ENCODE data around the gene TFE3.
A peak's percentile ranks its signal among the peaks of the same experiment; 100 is the strongest.

The TFE3 gene

DNA sequence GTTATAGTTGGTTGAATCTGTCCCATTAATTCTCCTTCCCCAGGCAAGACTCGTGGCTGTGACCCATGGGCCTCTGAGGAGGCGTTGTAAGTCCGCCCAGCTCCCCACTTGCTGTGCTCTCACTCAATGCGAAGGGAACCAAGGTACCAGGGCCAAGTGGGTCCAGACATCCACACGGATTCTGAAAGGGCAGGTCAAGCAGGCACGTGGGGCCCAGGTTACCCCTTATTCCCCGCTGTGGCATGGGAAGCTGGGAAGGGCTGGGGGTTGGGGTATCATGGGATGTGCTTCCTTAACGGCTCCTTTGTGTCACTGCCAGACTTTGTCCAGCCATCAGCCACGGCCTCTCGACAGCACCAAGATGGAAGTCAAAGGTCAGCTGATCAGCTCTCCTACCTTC lies 18.8 kb upstream of the TFE3 start:
- Histone ChIP-seq H3K27ac (no peak overlapping the region), H3K4me3 (no peak overlapping the region)

DNA sequence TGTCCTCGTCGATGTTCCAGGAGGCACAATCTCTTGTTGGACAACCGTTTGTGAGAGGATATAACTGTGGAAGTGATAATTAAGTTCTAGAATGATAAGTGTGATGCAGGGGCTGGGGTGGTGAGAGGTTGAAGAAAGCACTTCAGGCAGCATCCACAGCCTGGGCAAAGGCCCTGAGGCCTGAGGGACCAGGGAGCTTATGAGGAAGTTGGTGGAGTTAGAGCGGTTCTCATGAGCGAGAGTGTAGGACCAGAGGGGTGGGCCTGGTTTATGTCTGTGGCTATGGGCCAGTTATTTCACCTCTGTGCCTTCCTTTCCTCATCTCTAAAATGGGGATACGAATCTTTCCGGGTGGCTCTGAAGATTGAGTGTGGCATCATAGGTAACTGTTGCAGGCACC lies 18.3 kb upstream of the TFE3 start:
- Histone ChIP-seq H3K4me3 (no peak overlapping the region), H3K27ac (no peak overlapping the region)

DNA sequence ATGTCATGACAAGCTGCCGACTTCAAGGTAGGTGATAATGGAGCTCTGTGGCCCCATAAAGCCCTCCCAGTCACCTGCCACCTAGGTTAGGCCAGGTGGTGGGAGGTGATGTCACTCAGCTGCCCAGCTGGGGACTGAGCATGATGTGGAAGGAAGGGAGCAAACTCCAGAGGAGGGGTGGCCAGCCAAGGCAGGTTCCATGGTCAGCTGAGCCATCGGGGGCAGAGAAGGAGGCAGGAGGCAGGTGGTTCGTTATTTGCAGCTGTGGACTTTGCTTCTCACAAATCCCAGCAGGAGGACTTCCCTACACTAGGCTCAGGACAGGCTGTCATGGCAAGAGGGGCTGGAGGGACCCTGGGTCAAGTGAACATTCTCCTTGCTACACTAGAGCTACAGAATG lies 17.8 kb upstream of the TFE3 start:
- H3K27ac ChIP-seq: peak overlapping the region in 1 of 21 experiments; percentile 22
- H3K4me3 ChIP-seq: no peak overlapping the region

DNA sequence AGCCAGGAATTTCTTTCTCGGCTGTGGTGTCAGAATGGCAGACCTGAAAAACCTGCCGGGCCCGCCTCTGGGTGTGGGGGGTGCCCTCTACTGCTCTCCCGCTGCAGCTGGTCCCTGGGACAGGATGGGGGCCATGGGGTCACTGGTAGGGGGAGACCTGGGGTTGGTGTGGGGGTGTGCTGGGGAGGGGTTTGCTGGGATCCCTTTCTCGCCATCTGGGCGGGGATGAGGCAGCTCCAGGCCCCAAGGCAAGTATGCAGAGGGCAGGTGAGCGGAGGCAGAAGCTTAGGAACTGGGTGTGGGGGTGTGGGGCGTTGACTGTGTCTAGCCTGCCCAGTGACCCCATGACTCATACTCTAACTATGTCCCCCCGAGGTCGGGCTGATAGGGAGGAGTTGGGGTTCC lies 16.5 kb upstream of the TFE3 start:
- peak overlapping the region in 16 of 21 experiments; percentile 10 to 84 (median 74) for H3K27ac ChIP-seq
- H3K4me3 ChIP-seq: peak overlapping the region; percentile 20 to 43 (median 33)

DNA sequence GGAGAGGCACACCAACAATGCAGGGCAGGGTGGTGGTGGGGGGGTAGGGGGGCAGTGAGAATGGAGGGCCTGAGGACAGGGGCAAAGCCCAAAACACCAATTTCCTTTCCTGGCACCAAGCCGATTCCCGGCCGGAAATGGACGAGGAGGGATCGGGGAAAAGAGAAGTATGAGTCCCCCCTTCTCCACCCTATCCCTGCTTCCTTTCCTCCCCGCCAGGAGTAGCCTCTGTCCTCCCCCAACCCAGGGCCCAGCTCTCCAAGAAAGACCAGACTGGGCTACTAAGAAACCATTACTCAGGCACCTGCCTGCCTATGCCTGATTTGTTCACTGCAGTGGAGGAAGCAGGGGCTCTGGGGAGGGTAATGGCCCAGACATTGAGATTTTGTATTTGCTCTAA lies 16.0 kb upstream of the TFE3 start:
- Histone ChIP-seq H3K27ac (peak overlapping the region in 19 of 21 experiments; percentile 13 to 84 (median 73)), H3K4me3 (peak overlapping the region; percentile 20 to 43 (median 33))

DNA sequence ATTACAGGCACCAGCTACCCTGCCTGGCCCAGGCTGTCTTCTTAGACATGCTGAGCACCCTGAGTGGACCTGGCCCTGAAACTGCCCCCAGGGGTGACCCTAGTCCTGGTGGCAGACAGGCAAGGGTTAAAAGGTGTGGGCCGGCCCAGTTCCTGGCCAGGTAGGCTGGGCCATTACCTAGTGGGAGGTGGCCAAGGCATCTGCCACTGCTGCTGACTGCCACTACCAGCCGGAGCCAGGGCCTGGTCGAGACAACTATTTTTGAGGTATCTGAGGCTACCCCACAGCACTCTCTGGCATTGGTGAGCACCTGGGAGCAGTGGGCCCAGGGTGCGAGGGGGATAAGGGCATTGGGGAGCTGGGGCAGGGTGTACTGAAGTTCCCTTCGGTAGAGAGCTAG lies 15.6 kb upstream of the TFE3 start, which contains the start of gene CCDC120:
CCDC120 (plus strand) TSS at position 206 of the 400 bp plus-strand sequence. CDS start 3,043 bp downstream, outside the sequence.
- H3K27ac ChIP-seq: peak within 1 kb of the TSS in 19 of 21 experiments; percentile 13 to 84 (median 73)
- H3K4me3 ChIP-seq: peak within 1 kb of the TSS; percentile 20 to 43 (median 33)

DNA sequence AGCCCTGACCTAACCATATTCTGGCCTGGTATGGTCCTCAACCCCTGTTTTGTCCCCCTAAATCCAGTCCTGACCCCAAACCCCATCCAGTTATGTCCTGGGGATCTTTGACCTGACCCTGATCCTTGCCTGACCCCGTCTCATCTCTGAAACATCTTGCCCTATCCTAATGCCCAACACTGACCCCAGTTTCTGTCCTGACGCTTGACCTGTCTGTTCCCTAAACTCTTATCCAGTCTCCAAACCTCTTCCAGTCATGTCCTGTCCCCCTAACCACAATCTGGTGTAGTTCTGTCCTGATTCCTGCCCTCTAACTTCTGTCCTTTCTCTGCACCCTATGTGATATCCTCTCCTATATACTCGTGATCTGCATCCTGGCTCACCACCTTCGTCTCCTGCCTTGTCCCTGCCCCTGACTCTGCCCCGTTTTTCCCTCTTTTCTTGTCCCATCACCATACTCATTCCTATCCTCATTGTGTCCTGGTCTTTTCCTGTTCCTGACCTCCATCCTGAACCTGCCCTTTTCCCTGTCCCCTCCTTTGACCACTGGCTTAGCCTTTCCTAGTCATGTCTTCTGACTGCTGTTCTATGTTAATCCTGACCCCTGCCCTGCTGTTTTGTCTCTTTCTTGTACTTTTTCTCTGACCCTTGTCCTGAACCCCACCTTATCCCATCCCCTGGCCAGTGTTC lies 11.1 kb upstream of the TFE3 start:
- Histone ChIP-seq H3K27ac (peak overlapping the region in 17 of 21 experiments; percentile 35 to 93 (median 88)), H3K4me3 (peak overlapping the region; percentile 51 to 73 (median 61))

DNA sequence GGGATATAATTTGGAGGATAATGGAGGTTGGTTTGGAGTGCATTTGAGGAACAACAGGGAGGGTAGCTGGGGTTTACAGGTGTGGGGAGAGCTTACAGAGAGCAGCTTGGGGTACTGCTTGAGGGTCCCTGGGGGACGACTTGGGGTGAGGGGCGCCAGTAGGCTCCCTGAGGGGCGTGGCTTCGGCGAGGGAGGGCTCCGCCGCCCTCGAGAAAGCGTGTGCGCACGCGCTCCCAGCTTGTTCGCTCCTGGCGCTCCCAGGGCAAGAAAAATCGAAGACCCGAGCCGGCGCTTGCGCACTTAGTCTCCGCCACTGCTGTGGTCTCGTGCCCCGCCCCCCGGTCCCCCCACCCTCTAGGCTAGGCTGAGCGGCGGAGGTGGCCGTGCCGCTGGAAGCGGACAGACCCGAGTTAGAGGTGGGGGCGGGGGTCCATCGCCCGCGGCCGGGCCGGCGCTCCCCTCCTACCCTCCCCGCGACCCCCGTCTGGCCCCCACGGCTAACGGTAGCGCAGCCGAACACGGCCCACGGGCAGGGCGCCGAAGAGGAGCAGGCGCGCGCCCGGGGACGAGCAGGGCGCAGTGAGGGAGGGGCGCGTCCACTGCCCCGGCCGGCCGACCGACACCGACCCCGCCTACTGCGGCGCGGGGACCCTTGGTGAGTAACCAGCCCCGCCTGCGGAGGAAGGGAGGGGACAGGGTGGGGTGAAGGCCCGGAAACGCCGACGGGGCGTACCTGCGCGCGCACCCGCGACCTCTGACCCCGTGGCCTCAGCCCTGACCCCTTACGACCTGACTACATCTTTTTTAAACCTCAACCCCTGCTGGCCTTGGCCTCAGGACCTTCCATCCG lies 10.3 kb upstream of the TFE3 start:
- Histone ChIP-seq H3K27ac (peak overlapping the region; percentile 35 to 93 (median 88)), H3K4me3 (peak overlapping the region; percentile 51 to 73 (median 61))

DNA sequence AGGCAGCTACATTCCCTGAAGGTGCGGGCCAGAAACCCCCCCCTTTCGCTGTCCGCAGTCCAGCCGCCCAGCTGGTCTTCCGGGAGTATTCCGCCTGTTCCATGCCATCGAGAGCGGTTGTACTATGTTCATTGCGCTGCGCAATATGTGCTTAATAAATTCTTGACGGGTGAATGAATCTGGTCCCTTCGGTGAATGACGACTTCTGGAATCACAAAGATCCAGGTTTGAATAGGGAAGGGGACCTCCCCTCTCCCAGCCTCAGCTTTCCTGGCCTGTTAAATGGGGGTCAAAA lies 777 bp upstream of the TFE3 start:
- H3K4me3 ChIP-seq: peak overlapping the region in 2 of 7 experiments; percentile 10 to 17
- peak overlapping the region in 15 of 21 experiments; percentile 19 to 99 (median 57) for H3K27ac ChIP-seq

DNA sequence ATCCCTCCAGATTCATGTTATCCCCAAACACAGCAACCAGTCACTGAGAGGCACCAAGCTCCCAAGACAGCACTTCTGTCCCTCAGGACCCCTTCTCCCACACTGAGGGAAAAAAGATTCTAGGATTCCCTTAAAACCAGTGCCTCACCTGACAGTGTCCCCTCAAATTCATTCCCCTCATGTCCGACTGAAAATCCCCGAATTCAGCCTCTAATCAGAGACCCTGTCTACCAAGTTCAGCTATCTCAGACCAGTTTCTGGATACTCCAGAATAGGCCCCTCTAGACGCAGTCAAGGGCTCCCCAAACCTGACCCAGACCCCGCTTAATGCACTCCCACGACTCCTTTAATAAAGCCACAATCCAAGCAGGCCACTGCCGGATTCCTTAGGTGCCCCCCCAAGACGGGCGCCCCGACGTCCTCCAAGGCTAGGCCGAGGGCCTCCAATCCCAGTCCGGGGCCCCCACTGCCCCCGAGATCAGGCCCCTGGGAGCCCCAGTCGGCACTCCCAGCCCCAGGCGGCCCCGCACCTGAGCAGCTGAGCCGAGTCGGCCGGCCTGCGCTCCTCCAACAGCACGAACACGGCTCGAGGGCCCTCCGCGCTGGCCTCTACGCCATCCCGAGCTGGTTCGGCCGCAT lies 457 bp downstream of the TFE3 start:
- H3K27ac ChIP-seq: peak overlapping the region; percentile 92 to 100 (median 97)
- peak overlapping the region; percentile 58 to 81 (median 71) for H3K4me3 ChIP-seq

DNA sequence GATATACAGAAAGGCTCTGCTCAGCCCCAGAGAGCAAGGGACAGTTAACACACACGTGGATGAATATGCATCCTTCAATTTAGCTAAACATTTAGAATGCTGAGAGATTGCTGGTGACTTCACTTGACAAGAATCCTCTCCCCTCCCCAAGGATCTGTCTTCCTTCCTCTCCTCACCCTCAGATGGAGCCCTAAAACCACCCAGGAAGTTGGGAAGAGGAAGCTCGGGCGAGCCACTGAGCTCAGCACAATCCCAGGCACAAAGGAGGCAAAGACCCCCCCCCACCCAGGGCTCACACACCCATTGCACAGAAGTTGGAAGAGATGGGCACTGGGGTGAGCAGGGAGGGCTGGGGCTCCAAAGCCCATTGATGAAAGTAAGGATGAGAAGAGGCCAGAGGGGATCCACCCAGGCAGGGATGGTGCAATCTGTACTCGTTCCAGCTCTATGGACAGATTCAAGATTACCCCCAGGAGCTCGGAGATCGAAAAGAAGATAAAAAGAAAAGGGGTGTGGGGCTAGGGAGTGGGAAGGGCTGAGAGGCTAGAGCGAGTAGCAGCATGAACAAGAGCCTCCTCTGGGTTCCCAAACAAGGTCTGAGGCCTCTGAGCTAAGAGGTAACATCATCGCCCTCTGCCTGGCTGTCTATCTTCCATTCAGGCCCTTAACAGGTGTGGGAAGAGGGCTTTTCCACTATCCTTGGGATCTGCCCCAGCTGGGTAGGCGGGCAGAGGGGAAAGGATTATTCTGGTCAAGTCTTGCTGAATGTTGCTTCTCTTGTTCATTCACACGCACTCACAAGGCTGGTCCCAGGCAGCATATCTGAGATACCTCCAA lies 1.2 kb downstream of the TFE3 start:
- Histone ChIP-seq H3K4me3 (peak overlapping the region; percentile 58 to 81 (median 71)), H3K27ac (peak overlapping the region; percentile 22 to 100 (median 97))

DNA sequence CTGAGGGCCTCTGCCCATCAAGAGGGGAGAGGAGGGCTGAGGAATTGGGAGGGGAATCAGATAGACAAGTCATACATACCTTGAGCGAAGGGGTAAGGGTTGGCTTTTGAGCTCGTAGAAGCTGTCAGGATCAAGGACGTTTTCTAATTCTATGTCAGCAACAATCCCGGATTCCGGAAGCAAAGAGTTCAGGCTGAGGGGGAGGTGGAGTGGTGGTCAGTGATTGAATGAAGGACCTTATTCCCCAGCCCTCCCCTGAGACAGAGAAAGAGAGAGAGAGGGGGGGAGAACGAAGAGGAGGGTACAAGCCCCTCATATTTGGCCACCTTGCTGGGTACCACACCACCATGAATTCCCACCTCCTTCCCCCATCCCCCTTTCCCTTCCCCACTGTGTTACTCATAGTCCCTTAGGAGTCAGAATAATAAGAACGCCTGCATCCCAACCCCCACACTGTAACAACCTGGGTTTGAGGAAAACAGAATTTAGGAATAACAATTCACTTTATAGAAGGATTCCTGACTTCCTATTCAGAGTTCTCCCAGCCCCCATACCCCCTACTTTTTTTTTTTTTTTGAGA lies 2.7 kb downstream of the TFE3 start:
- H3K4me3 ChIP-seq: peak overlapping the region in 2 of 7 experiments; percentile 5 to 71
- H3K27ac ChIP-seq: peak overlapping the region in 19 of 21 experiments; percentile 17 to 99 (median 60)

DNA sequence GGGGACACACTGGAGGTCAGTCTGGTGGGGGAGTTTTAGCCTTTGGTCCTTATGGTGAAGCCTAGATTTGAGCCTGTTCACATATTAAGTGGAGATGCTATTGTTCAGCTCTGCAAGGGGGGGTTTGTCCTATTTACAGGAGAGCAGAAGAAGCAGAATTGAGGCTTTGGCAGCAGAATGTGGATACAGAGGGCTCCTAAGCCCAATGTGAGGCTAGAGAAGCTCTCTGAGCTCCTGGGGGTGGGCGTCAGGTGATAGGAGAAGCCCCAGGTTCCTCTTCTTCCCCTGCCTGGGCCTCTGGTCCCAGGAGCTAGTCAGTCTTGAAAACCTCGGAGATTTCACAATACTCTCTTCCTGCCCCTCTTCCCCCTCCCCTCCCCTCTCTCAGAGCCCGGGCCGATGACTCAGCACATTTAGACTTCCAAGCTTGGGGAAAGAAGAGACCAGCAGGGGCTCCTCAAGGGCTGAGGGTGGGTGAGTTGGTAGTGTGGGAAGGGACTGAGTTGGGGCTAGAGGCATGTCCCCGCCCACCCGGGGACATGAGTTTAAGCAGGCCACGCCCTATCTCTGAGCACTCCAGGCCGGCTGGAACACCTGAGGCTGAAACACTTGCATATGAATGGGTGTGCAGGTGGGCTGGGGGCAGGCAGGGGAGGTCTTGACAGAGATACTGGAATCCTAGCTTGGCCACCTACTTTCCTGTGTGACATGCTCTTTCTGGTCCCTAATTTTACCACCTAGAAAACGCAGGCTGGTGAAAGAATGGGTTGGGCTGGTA lies 3.4 kb downstream of the TFE3 start:
- H3K4me3 ChIP-seq: peak overlapping the region in 2 of 7 experiments; percentile 5 to 71
- H3K27ac ChIP-seq: peak overlapping the region in 19 of 21 experiments; percentile 36 to 99 (median 66)

DNA sequence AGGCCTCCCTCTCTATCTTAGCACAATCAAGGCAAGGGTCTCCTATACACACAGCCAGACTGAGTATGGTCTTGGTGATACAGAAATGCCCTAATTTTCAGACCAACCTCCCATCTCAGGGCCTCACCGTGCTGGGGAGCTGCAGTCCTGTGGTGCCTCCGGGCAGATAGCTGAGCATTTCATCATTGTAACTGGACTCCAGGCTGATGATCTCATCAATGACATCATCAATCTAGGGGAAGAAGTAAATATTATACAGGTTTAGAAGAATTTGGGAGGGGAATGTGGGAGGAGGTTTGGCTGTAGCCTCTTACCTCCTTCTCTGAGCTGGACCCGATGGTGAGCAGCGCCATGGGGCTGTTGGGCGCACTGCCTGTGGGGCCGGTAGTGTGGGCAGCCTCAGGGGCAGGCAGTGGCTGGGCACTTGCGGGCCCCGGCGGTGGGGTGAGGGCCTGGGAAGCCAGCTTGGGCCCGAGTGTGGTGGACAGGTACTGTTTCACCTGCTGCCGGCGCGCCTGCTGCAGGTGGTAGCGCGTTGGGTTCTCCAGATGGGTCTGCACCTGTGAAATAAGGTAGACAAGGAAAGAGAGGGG lies 5.2 kb downstream of the TFE3 start:
- Histone ChIP-seq H3K27ac (no peak overlapping the region), H3K4me3 (no peak overlapping the region)

DNA sequence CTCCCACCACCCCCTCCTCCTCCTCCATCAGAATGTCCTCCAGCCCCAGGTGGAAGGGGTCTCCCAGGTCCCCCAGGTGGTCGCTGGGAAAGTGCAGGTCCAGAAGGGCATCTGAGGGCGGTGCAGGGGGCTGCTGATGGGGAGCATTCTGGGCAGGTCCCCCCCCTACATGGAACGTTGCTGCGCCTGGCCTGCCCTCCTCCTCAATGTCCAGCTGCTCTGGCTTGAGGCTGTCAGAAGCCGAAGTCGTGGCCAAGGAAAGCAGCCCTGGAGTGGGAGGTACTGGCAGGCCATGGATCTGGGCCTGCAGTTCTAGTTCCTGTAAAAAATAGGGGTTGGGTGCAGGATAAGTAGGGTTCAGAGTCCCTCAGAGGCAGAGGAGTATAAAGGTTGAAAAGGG lies 12.9 kb downstream of the TFE3 start:
- Histone ChIP-seq H3K27ac (no peak overlapping the region), H3K4me3 (no peak overlapping the region)

DNA sequence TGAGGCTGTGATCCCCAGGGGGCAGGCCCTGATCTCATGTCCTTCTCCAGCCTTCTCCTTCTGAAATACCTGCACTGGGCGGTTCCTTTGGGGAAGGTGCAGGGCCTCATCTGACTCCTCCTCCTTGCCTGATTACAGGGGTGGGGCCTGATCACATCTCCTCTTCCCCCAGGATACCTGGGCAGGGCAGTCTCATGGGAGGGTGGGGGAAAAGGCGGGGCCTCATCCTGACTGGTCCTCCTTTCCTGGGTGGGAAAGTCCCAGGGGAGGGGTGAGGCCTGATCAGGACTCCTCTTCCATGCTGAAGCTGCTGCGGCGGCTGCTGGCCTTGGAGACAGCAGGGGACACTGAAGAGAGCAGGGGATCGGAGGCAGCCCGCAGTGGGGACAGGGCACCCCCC lies 13.3 kb downstream of the TFE3 start:
- Histone ChIP-seq H3K27ac (no peak overlapping the region), H3K4me3 (no peak overlapping the region)

DNA sequence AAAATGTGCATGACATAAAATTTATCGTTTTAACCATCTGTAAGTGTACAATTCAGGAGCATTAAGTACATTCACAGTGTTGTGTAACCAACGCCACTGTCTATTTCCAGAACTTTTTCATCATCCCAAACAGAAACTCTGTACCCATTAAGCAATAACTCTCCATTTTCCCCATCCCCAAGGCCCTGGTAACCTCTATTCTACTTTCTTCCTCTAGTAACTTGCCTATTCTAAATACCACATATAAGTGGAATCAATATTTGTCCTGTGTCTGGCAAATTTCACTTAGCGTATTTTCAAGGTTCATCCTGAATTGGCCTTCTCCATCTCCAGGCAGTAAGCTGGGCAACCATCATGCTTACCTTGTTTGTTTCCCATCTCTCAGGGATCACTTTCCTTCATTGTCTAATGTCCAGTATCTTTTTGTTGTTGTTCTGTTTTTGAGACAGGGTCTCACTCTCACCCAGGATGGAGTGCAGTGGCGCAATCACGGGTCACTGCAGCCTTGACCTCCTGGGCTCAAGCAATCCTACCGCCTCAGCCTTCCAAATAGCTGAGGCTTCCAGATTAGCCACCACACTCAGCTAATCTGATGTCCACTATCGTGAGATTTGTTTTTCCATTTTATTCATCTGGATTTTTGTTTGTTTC lies 23.4 kb downstream of the TFE3 start:
- Histone ChIP-seq H3K4me3 (no peak overlapping the region), H3K27ac (no peak overlapping the region)

Data from skin epidermis (tissue), 12 donors.